Tongue (tissue), 2 donors: Measurements from ENCODE around the gene OSER1. TPM values are rescaled to one million over a fixed set of nuclear protein-coding genes. Genes with fewer than 3 reads are reported as not detected.
A peak's percentile ranks its signal among the peaks of the same experiment; 100 is the strongest.

Source experiments
- DNase-seq: peaks from one replicate; pipeline ENCODE4 v3.0.0-alpha.2; 2015
- total RNA-seq: library from RNA; depleted of rRNA; stranded (reverse); fragments of >200 nt; gene quantifications from one replicate; pipeline ENCODE4 v1.2.3, GENCODE V29; 2014

The OSER1 gene
- total RNA-seq, 1 donor from 2014 or later, result 45.6 TPM

- no peak for DNase-seq
These were observed 14.1 kb upstream of the OSER1 start for GRCh38 chr20:44224637-44225036.

GRCh38 chr20:44223721-44224120 is 13.2 kb upstream of the OSER1 start:
- DNase-seq, result no peak

DNA sequence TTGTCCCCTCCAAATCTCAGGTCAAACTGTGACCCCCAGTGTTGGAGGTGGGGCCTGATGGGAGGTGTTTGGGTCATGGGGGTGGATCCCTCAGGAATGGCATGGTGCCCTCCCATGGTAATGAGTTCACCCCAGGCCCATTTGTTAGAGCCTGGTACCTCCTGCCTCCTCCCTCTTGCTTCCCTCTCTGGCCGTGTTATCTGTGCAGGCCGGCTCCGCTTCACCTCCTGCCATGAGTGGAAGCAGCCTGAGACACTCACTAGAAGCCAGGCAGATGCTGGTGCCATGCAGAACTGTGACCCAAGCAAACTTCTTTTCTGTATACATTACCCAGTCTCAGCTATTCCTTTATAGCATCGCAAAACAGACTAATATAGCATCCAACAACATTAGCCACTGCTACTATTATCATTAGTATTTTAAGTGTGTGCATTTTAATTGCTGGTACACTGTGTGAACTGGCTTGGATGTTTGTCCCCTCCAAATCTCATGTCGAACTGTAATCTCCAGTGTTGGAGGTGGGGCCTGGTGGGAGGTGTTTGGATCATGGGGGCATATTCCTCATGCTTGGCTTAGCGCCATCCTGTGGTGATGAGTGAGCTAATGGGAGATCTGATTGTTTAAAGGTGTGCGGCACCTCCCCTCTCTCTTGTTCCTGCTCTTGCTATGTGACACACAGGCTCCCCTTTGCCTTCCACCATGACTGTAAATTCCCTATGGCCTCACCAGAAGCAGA is 12.2 kb upstream of the OSER1 start:
- DNase-seq, result no peak

DNA sequence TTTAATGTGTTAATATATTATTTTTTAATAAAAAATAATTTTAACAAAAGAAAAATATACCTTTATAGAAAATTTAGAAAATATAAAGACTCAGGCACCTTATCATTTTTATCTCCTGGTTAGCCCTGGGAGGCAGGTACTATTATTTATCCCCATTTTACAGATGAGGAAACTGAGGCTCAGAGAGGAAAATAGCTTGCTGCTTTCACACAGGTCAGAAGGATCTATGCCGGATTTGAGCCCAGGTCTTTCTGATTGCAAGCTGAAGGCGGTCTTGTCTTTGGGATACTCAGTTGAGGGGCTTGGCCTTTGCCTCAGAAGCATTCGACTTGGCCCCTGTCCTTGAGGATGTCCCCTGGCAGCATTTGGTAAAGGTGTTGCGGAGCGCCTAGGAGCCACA is 11.5 kb upstream of the OSER1 start:
- DNase-seq, result no peak

- no peak for DNase-seq
These were observed 10.9 kb upstream of the OSER1 start for GRCh38 chr20:44221368-44221954.

DNA sequence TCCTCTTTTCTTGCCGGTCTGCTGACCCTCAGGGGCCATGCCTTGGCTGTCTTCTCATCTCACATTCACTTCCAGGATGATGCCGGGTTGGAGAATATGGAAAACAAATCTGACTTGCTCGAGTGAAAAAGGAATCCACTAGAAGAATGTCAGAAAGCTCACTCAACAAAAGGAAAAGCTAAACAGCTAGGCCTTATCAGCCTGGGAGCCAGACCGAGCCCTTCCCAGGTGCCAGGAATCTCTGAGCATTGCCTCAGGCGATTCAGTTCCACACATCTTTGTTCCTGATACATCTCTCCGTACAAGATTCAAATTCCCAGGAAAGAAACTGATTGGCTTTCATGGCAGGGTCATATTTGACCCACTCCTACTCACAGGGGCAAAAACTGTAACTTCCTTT is 9.2 kb upstream of the OSER1 start:
- no peak for DNase-seq

DNA sequence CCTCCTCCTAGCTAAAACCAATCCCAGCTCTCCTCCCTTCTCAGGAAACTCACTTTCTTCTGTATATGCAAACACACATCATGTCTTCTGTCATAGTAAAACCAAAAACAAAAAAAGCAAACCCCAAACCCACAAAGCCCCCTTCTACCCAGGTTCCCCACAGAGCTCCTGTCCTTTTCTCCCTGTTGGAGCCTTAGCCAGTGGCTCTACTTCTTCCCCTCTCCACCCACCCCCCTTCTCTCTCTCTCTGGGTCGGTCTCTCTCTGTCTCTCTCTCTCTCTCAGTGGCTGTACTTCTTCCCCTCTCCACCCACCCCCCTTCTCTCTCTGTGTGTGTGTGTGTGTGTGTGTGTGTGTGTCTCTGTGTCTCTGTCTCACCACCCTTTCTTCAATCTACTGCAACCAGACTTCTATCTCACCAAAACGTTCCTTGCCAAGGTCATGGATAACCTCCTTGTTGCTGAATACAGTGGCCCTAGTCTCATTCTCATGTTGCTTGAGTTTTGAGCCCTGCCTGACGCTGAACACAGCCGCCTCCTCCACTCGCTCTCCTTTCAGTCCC is 8.7 kb upstream of the OSER1 start:
- DNase-seq, result no peak

- no peak for DNase-seq
These were observed 7.9 kb upstream of the OSER1 start for GRCh38 chr20:44218446-44218845.

GRCh38 chr20:44217342-44218092 is 6.9 kb upstream of the OSER1 start:
- peak; percentile 64 for DNase-seq

GRCh38 chr20:44215125-44215524 is 4.6 kb upstream of the OSER1 start:
- DNase-seq, result peak; percentile 82

- no peak for DNase-seq
These were observed 2.2 kb upstream of the OSER1 start for GRCh38 chr20:44212792-44213191.

- DNase-seq, result peak; percentile 24
These were observed 837 bp upstream of the OSER1 start for GRCh38 chr20:44211177-44212039.

DNA sequence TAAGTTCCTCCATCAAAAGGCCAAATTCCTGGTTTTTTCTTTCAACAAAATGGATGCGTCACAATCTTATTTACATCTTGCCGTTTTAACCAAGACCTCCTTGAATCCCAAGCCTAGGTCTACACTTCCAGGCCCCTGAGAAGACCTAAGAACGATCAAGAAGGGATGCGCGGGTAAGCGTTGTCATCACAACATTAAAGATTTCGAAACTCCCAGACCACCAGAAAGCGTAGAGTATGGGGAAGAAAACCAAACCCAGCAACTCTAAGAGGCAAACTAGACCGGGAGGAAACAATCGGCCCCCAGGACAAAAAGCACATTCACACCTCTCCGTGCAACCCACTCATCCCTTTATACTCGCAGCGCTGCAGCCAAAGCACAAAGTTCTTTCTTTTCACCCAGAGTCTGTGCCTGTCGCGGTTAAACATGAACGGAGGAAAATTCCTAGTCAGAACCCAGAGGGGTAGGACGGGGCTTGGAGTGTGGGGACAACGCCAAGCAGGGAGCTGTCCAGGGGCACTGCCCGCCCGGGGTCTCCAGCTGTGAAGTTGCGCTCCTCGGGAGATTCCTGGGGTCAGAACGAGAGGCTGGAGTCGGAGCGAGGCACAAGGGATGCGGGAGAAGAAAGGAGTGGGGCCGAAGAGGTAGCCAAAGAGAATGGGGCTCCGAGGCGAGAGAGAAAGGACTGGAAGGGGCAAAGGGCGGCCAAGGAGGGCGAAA is 725 bp downstream of the OSER1 start:
- peak; percentile 41 for DNase-seq

- no peak for DNase-seq
These were observed 1.8 kb downstream of the OSER1 start for GRCh38 chr20:44208770-44209169.

- DNase-seq, result no peak
These were observed 2.4 kb downstream of the OSER1 start for GRCh38 chr20:44208165-44208564.

DNA sequence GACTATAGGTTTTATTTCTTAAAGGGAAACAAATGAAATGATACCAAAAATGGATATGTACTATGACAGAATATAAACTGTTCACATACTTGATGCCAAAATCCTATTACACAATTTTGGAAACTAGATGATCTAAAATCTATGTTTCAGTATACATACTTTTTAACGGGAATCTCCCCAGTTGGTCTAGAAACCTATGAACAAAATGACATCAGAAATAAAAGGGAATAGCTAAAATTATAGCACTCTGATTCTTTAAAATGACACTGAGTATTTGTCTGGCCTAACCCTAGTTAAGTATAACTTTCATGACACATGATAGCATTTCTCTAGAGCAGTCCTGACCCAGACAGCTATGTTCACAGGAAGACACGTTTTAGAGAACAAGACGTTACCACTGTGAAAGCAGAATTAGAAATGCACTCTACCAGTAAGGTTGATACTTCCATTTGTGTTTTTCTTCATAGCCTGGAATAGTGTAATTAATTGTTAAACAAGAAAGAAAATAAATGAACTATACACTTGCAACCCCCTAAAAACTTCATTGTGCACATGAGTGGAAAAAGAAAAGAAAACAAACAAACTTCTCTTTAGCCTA is 3.3 kb downstream of the OSER1 start:
- no peak for DNase-seq

DNA sequence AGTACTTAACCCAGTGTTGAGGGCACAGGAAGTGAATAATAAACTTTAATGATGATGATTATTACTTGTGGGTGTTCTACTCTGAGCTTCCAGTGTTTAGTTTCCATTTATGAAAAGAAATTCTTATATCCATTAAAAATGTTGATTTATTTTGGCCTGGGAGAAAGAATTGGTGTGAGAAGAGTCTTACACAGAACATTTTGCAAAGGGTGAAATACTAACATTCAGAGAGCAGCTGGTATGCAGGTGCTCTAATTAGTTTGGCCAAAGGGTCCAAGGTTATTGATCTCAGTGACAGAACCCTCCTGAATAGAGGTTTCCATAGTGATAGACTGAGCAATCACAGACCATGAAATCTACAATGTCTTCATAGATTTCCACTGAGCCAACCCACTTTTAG is 4.4 kb downstream of the OSER1 start:
- no peak for DNase-seq

DNA sequence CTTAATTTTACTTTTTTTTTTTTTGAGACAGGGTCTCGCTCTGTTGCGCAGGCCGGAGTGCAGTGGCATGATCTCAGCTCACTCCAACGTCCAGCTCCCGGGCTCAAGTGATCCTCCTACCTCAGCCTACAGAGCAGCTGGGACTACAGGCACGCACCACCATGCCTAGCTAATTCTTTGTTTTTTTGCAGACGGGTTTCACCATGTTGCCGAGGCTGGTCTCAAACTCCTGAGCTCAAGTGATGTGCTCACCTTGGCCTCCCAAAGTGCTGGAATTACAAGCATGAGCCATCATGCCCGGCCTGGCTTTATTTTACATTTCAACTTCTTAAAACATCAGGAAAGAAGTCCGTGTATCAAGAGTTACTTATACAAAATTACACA is 5.7 kb downstream of the OSER1 start:
- DNase-seq, result no peak

GRCh38 chr20:44204156-44204831 is 6.3 kb downstream of the OSER1 start:
- DNase-seq, result peak; percentile 15

DNA sequence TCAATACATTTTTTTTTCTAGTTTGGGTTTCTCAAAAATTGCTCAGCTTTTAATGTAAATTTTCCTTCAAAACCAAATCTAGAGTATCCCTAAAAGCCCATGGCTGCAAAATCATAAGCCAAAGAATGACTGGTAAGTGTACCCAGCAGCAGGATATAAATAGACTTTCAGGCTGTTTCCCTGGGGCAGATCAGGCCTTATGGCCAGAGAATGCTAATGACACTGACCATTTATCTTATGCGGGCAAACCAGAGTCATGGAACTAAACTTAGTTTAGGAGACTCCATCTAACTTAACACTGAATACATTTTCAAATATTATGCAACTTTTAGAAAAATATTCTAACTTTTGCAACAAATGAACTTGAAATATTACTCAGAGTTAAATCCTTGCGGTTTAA is 7.4 kb downstream of the OSER1 start:
- DNase-seq, result no peak

- no peak for DNase-seq
These were observed 9.6 kb downstream of the OSER1 start for GRCh38 chr20:44200983-44201382.
